B cell (primary cell): ENCODE results near the gene TPBGL.

Experiments used
- CTCF ChIP-seq: fragments of 200-600 bp; IDR thresholded peaks from one replicate; pipeline ENCODE4 v1.8.0; 2022; ENCODE audit warnings: antibody characterized with exemption, mild to moderate bottlenecking
- EZH2 ChIP-seq: IDR thresholded peaks from 2 replicates; pipeline ENCODE4 v1.6.1; 2012; ENCODE audit warnings: borderline replicate concordance, low read depth, mild to moderate bottlenecking, moderate library complexity, low read length; ENCODE audit not compliant: insufficient read depth, poor library complexity, severe bottlenecking

GRCh38 chr11:75268626-75269366, 28.2 kb downstream of the TPBGL start:
- no peak for TF ChIP-seq CTCF
- no peak for TF ChIP-seq EZH2
